SK-N-SH (cell line): ENCODE measurements around the gene WWC2. TPM values are rescaled to one million over a fixed set of nuclear protein-coding genes. Genes with fewer than 3 reads are reported as not detected.

Source experiments
- CTCF ChIA-PET: fragments of 300-600, 350-600 bp; formaldehyde crosslinking; extraction: SDS; loops from one replicate; lab custom pipeline; 2021; lab: Yijun Ruan, JAX
- POLR2A ChIA-PET: fragments of 350-600 bp; sonication (Branson Sonifier 250); formaldehyde crosslinking; extraction: SDS; loops from one replicate; lab custom pipeline; 2020; ENCODE audit warnings: antibody characterized with exemption, inconsistent platforms; lab: Yijun Ruan, JAX
- DNase-seq: peaks from one replicate; pipeline ENCODE4 v3.0.0; 2012
- H2AFZ ChIP-seq: fragments of 200-600 bp; sonication (generic); 2 replicates; pipeline ENCODE4 v1.8.1; 2016; ENCODE audit warnings: antibody characterized with exemption, mild to moderate bottlenecking, low read depth
- H3F3A ChIP-seq: fragments of 200-600 bp; sonication (generic); replicated peaks from 2 replicates; pipeline ENCODE3; 2016; ENCODE audit warnings: antibody characterized with exemption, mild to moderate bottlenecking; ENCODE audit not compliant: insufficient read depth
- H3K27ac ChIP-seq, 2 experiments: fragments of 200-500 bp in 1 of 2; fragments of 200-600 bp in 1 of 2; sonication (Bioruptor generic) in 1 of 2; sonication (generic), shearing (Covaris generic) in 1 of 2; 2 replicates each; pipeline versions ENCODE4 v1.5.1 to v1.6.1; 2014 to 2016; ENCODE audit warnings: low read depth in 2 of 2, inconsistent platforms in 1 of 2, low read length in 1 of 2, mild to moderate bottlenecking in 1 of 2, mixed read lengths in 1 of 2
- H3K27me3 ChIP-seq: fragments of 200-600 bp; sonication (generic), shearing (Covaris generic); 2 replicates; pipeline ENCODE4 v1.6.1; 2016; ENCODE audit warnings: mixed run types; ENCODE audit not compliant: insufficient read depth
- H3K36me3 ChIP-seq, 2 experiments: fragments of 200-500 bp in 1 of 2; fragments of 200-600 bp in 1 of 2; sonication (Bioruptor generic) in 1 of 2; sonication (generic) in 1 of 2; replicated peaks in 1 of 2; 2 replicates each; pipeline versions ENCODE3 to v1.5.1; 2014 to 2016; ENCODE audit warnings: low read length in 1 of 2, mild to moderate bottlenecking in 1 of 2; ENCODE audit not compliant: insufficient read depth in 2 of 2, control insufficient read depth in 1 of 2
- H3K4me1 ChIP-seq, 2 experiments: fragments of 200-500 bp in 1 of 2; fragments of 200-600 bp in 1 of 2; sonication (Bioruptor generic) in 1 of 2; sonication (generic), shearing (Covaris generic) in 1 of 2; 2 replicates each; pipeline versions ENCODE4 v1.5.1 to v1.6.1; 2014 to 2016; ENCODE audit warnings: low read depth in 1 of 2, low read length in 1 of 2, mixed run types in 1 of 2; ENCODE audit not compliant: insufficient read depth in 2 of 2, control insufficient read depth in 1 of 2
- H3K4me2 ChIP-seq: fragments of 200-600 bp; sonication (generic), shearing (Covaris generic); 2 replicates; pipeline ENCODE4 v1.6.1; 2017; ENCODE audit warnings: mixed run types
- H3K4me3 ChIP-seq, 2 experiments: fragments of 200-500 bp in 1 of 2; fragments of 200-600 bp in 1 of 2; sonication (Bioruptor generic) in 1 of 2; sonication (generic), shearing (Covaris generic) in 1 of 2; 2 replicates each; pipeline versions ENCODE4 v1.5.1 to v1.8.1; 2014 to 2016; ENCODE audit warnings: low read depth in 2 of 2, inconsistent platforms in 1 of 2, low read length in 1 of 2, mild to moderate bottlenecking in 1 of 2, mixed read lengths in 1 of 2, moderate library complexity in 1 of 2
- H3K79me2 ChIP-seq: fragments of 200-600 bp; sonication (generic); 2 replicates; pipeline ENCODE4 v1.8.1; 2017; ENCODE audit warnings: mild to moderate bottlenecking; ENCODE audit not compliant: insufficient read depth
- H3K9ac ChIP-seq: fragments of 200-600 bp; sonication (generic); 2 replicates; pipeline ENCODE4 v1.6.1; 2017; ENCODE audit warnings: mixed run types
- H3K9me2 ChIP-seq: fragments of 200-600 bp; sonication (generic); 2 replicates; pipeline ENCODE4 v1.6.1; 2017; ENCODE audit warnings: mixed run types
- H3K9me3 ChIP-seq: fragments of 200-600 bp; sonication (generic); 2 replicates; pipeline ENCODE4 v1.6.1; 2017; ENCODE audit warnings: mixed run types, mild to moderate bottlenecking, moderate library complexity
- H4K20me1 ChIP-seq: fragments of 200-600 bp; sonication (generic); 2 replicates; pipeline ENCODE4 v1.6.1; 2017; ENCODE audit warnings: mild to moderate bottlenecking, mixed run types; ENCODE audit not compliant: insufficient read depth
- ELF1 ChIP-seq: IDR thresholded peaks from 2 replicates; pipeline ENCODE4 v1.4.0; 2012
- FOSL2 ChIP-seq: IDR thresholded peaks from 2 replicates; pipeline ENCODE4 v1.4.0; 2012; ENCODE audit warnings: low read depth, mild to moderate bottlenecking, moderate library complexity, borderline replicate concordance
- JUND ChIP-seq: IDR thresholded peaks from 2 replicates; pipeline ENCODE4 v1.4.0; 2012
- POLR2AphosphoS5 ChIP-seq: IDR thresholded peaks from 2 replicates; pipeline ENCODE4 v1.6.1; 2012; ENCODE audit warnings: low read depth, low read length
- RFX5 ChIP-seq: IDR thresholded peaks from 2 replicates; pipeline ENCODE4 v1.6.1; 2012; ENCODE audit warnings: mild to moderate bottlenecking, improper control_type of control experiment, low read length
- WGBS: methylation state at CpG from one replicate; pipeline ENCODE4 v1.1.6; 2017; ENCODE audit warnings: low lambda C conversion rate; 5-methylcytosine and 5-hydroxymethylcytosine counted together
- polyA plus RNA-seq, 3 experiments: library from polyadenylated mRNA; depleted of rRNA; stranded (reverse); fragments of >200 nt; gene quantifications; 2 replicates each; pipeline ENCODE4 v1.2.3, GENCODE V29; 2012
- TF ChIP-seq, protein P1 (sequence below): fragments of 200-600 bp; sonication (generic); IDR thresholded peaks from 2 replicates; pipeline ENCODE4 v1.6.1; 2017; ENCODE audit warnings: antibody characterized with exemption, mild to moderate bottlenecking, moderate library complexity
- TF ChIP-seq, protein P2 (sequence below): IDR thresholded peaks from 2 replicates; pipeline ENCODE4 v1.6.1; 2012; ENCODE audit warnings: mild to moderate bottlenecking, low read depth, low read length, moderate library complexity
- TF ChIP-seq, protein P3 (sequence below): IDR thresholded peaks from 2 replicates; pipeline ENCODE4 v1.4.0; 2012; ENCODE audit warnings: low read depth, borderline replicate concordance
- TF ChIP-seq, protein P4 (sequence below): IDR thresholded peaks from 2 replicates; pipeline ENCODE4; 2012

Gene WWC2
- polyA plus RNA-seq, 1 of the 3 experiments (the other 2 are of a cell fraction): 18.4 TPM

DNA sequence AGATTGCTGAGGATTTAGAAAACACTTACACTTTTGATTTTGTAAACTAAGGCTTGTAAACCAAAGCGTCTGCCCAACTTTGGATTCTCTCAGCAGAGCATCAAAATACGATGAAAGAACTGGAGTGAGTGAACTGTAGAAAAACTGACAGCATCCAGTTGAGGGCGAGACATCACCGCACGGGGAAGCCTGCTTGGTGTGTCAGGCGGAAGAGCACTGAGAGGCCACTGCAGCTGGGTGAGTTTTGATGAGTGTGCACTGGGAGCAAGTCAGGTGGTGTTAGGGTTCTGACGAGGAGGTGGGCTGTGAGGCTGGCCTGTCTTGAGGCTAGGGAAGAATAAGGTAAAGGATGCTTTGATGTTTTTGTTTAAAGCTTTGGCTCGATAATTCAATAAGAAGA is 270.0 kb downstream of the WWC2 start:
- no peaks in the 10 kb centered on the region for H3K36me3 ChIP-seq
- H3K79me2 ChIP-seq: no peaks in the 10 kb centered on the region
- H3K9ac ChIP-seq: no peak overlapping the region
- no peak overlapping the region for H3K4me2 ChIP-seq
- H3K9me3 ChIP-seq: no peaks in the 10 kb centered on the region
- no peaks in the 10 kb centered on the region for H3K4me1 ChIP-seq
- no peaks in the 10 kb centered on the region for H4K20me1 ChIP-seq
- POLR2A ChIA-PET: no interaction called here
- CTCF ChIA-PET: no interaction called here
- no peak for DNase-seq
- TF ChIP-seq JUND (no peak), POLR2AphosphoS5 (no peak), RFX5 (no peak), FOSL2 (no peak), ELF1 (no peak)
- TF ChIP-seq, protein P1, sequence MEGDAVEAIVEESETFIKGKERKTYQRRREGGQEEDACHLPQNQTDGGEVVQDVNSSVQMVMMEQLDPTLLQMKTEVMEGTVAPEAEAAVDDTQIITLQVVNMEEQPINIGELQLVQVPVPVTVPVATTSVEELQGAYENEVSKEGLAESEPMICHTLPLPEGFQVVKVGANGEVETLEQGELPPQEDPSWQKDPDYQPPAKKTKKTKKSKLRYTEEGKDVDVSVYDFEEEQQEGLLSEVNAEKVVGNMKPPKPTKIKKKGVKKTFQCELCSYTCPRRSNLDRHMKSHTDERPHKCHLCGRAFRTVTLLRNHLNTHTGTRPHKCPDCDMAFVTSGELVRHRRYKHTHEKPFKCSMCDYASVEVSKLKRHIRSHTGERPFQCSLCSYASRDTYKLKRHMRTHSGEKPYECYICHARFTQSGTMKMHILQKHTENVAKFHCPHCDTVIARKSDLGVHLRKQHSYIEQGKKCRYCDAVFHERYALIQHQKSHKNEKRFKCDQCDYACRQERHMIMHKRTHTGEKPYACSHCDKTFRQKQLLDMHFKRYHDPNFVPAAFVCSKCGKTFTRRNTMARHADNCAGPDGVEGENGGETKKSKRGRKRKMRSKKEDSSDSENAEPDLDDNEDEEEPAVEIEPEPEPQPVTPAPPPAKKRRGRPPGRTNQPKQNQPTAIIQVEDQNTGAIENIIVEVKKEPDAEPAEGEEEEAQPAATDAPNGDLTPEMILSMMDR: no peak
- TF ChIP-seq, protein P2, sequence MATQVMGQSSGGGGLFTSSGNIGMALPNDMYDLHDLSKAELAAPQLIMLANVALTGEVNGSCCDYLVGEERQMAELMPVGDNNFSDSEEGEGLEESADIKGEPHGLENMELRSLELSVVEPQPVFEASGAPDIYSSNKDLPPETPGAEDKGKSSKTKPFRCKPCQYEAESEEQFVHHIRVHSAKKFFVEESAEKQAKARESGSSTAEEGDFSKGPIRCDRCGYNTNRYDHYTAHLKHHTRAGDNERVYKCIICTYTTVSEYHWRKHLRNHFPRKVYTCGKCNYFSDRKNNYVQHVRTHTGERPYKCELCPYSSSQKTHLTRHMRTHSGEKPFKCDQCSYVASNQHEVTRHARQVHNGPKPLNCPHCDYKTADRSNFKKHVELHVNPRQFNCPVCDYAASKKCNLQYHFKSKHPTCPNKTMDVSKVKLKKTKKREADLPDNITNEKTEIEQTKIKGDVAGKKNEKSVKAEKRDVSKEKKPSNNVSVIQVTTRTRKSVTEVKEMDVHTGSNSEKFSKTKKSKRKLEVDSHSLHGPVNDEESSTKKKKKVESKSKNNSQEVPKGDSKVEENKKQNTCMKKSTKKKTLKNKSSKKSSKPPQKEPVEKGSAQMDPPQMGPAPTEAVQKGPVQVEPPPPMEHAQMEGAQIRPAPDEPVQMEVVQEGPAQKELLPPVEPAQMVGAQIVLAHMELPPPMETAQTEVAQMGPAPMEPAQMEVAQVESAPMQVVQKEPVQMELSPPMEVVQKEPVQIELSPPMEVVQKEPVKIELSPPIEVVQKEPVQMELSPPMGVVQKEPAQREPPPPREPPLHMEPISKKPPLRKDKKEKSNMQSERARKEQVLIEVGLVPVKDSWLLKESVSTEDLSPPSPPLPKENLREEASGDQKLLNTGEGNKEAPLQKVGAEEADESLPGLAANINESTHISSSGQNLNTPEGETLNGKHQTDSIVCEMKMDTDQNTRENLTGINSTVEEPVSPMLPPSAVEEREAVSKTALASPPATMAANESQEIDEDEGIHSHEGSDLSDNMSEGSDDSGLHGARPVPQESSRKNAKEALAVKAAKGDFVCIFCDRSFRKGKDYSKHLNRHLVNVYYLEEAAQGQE: no peak
- TF ChIP-seq, protein P3, sequence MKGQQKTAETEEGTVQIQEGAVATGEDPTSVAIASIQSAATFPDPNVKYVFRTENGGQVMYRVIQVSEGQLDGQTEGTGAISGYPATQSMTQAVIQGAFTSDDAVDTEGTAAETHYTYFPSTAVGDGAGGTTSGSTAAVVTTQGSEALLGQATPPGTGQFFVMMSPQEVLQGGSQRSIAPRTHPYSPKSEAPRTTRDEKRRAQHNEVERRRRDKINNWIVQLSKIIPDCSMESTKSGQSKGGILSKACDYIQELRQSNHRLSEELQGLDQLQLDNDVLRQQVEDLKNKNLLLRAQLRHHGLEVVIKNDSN: no peak
- TF ChIP-seq, protein P4, sequence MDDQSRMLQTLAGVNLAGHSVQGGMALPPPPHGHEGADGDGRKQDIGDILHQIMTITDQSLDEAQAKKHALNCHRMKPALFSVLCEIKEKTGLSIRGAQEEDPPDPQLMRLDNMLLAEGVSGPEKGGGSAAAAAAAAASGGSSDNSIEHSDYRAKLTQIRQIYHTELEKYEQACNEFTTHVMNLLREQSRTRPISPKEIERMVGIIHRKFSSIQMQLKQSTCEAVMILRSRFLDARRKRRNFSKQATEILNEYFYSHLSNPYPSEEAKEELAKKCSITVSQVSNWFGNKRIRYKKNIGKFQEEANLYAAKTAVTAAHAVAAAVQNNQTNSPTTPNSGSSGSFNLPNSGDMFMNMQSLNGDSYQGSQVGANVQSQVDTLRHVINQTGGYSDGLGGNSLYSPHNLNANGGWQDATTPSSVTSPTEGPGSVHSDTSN: no peak
- no peak overlapping the region for H3K27ac ChIP-seq
- no peaks in the 10 kb centered on the region for H3K27me3 ChIP-seq
- no peak overlapping the region for H2AFZ ChIP-seq
- H3F3A ChIP-seq: no peaks in the 10 kb centered on the region
- 83% methylated on average over 8 of the region's 8 CpGs for WGBS
- H3K4me3 ChIP-seq: no peak overlapping the region
- H3K9me2 ChIP-seq: no peaks in the 10 kb centered on the region

Other genes starting within 250 kb of the WWC2 start
- 123 and 145 TPM in 2 replicates for gene DCTD, start 181.9 kb upstream of the WWC2 start, polyA plus RNA-seq (2012; rRNA removed)
- 0.05 TPM in 1 of 2 replicates, not detected in the other for gene CLDN22, start 221.0 kb downstream of the WWC2 start, polyA plus RNA-seq (2012; rRNA removed)
- gene CLDN24, start 223.2 kb downstream of the WWC2 start, polyA plus RNA-seq (2012; rRNA removed): not detected in 2 replicates